ENCODE measurements around the gene NTMT1.

NTMT1 gene

GRCh38 chr9:129596541-129597331 lies 29.2 kb upstream of the NTMT1 start:
- DNase-seq (ENCODE audit: low read depth in 1 of 2, low spot score in 1 of 2) = no peak

GRCh38 chr9:129597355-129598088 lies 28.4 kb upstream of the NTMT1 start:
- DNase-seq (ENCODE audit: low read depth in 1 of 2, low spot score in 1 of 2) = no peak

GRCh38 chr9:129598089-129598596 lies 27.8 kb upstream of the NTMT1 start:
- no peak for DNase-seq (ENCODE audit: low read depth in 1 of 2, low spot score in 1 of 2)

GRCh38 chr9:129601082-129601674 lies 24.8 kb upstream of the NTMT1 start:
- DNase-seq (ENCODE audit: low read depth in 1 of 2, low spot score in 1 of 2) = no peak

GRCh38 chr9:129602598-129603415 lies 23.2 kb upstream of the NTMT1 start:
- DNase-seq (ENCODE audit: low read depth in 1 of 2, low spot score in 1 of 2) = no peak

- no peak for DNase-seq (ENCODE audit: low read depth in 1 of 2, low spot score in 1 of 2)
These were observed 21.8 kb upstream of the NTMT1 start for GRCh38 chr9:129604056-129604765.

- no peak for DNase-seq (ENCODE audit: low read depth in 1 of 2, low spot score in 1 of 2)
These were observed 21.2 kb upstream of the NTMT1 start for GRCh38 chr9:129604766-129605163.

- no peak for DNase-seq (ENCODE audit: low read depth in 1 of 2, low spot score in 1 of 2)
These were observed 19.6 kb upstream of the NTMT1 start for GRCh38 chr9:129606161-129607026.

GRCh38 chr9:129607027-129607387 lies 19.0 kb upstream of the NTMT1 start:
- DNase-seq (ENCODE audit: low read depth in 1 of 2, low spot score in 1 of 2) = no peak

- DNase-seq (ENCODE audit: low read depth in 1 of 2, low spot score in 1 of 2) = no peak
These were observed 17.1 kb upstream of the NTMT1 start for GRCh38 chr9:129608561-129609481.

GRCh38 chr9:129609486-129610212 lies 16.3 kb upstream of the NTMT1 start:
- no peak for DNase-seq (ENCODE audit: low read depth in 1 of 2, low spot score in 1 of 2)

- DNase-seq (ENCODE audit: low read depth in 1 of 2, low spot score in 1 of 2) = no peak
These were observed 15.8 kb upstream of the NTMT1 start for GRCh38 chr9:129610213-129610472.

- peak; percentile 55 to 65 for DNase-seq (ENCODE audit: low read depth in 1 of 2, low spot score in 1 of 2)
These were observed 15.3 kb upstream of the NTMT1 start for GRCh38 chr9:129610473-129611306.

- DNase-seq (ENCODE audit: low read depth in 1 of 2, low spot score in 1 of 2) = no peak
These were observed 14.6 kb upstream of the NTMT1 start for GRCh38 chr9:129611307-129611800.

GRCh38 chr9:129612123-129612522 lies 13.8 kb upstream of the NTMT1 start:
- no peak for DNase-seq (ENCODE audit: low read depth in 1 of 2, low spot score in 1 of 2)

GRCh38 chr9:129612815-129613519 lies 13.0 kb upstream of the NTMT1 start:
- DNase-seq (ENCODE audit: low read depth in 1 of 2, low spot score in 1 of 2) = no peak
